B cell (primary cell): ENCODE measurements around the gene OR2B3. TPM values are rescaled to one million over a fixed set of nuclear protein-coding genes. Genes with fewer than 3 reads are reported as not detected.
"Not testable (repeated sequence)": the region's sequence is repeated elsewhere in the genome, so short reads cannot be mapped to it uniquely, and the experiment has no call there.

Experiments used
- ATAC-seq: fragments of 200-7000 bp; cut with Tn5 transposase; one replicate; pipeline ENCODE4 v1.10.0; 2021; ENCODE audit warnings: low read depth, mild to moderate bottlenecking, moderate number of reproducible peaks, moderate library complexity
- CTCF ChIA-PET: fragments of 350-600 bp; sonication (Branson Sonifier 250); formaldehyde crosslinking; loops from one replicate; lab custom pipeline; 2021; ENCODE audit warnings: antibody characterized with exemption, inconsistent platforms; lab: Charles Lee
- POLR2A ChIA-PET: fragments of 350-600 bp; sonication (Branson Sonifier 250); formaldehyde crosslinking; loops from one replicate; lab custom pipeline; 2021; ENCODE audit warnings: antibody characterized with exemption; lab: Charles Lee
- DNase-seq: peaks from one replicate; pipeline ENCODE4 v3.0.0; 2013
- H2AFZ ChIP-seq: 2 replicates; pipeline ENCODE4 v1.6.1; 2012; ENCODE audit warnings: mild to moderate bottlenecking, low read depth, low read length; ENCODE audit not compliant: insufficient read depth, poor library complexity, severe bottlenecking
- H3K27ac ChIP-seq, 2 donors: 1 replicate in 1 of 2; 2 replicates in 1 of 2; pipeline ENCODE4 v1.5.1; 2012 to 2013; ENCODE audit warnings: low read length in 2 of 2, mild to moderate bottlenecking in 2 of 2, moderate library complexity in 1 of 2
- H3K27me3 ChIP-seq, 4 experiments: fragments of 200-600 bp in 1 of 4; sonication (generic) in 1 of 4; replicated peaks in 1 of 4; 1 replicate in 2 of 4; 2 replicates in 2 of 4; pipeline versions ENCODE4 v1.6.1 to v1.7.0; 2013 to 2016; ENCODE audit warnings: low read length in 3 of 4, mild to moderate bottlenecking in 2 of 4, mixed read lengths in 1 of 4, moderate library complexity in 1 of 4; ENCODE audit not compliant: insufficient read depth in 4 of 4, control insufficient read depth in 3 of 4; ENCODE audit errors: control extremely low read depth in 1 of 4
- H3K36me3 ChIP-seq, 2 experiments: replicated peaks in 1 of 2; 1 replicate in 1 of 2; 2 replicates in 1 of 2; pipeline versions ENCODE4 v1.6.1 to v1.7.1; 2013; ENCODE audit warnings: low read length in 1 of 2; ENCODE audit not compliant: insufficient read depth in 2 of 2, control insufficient read depth in 1 of 2; ENCODE audit errors: control extremely low read depth in 1 of 2, extremely low read depth in 1 of 2
- H3K4me1 ChIP-seq, 2 donors: fragments of 200-600 bp in 1 of 2; sonication (generic) in 1 of 2; 1 replicate in 1 of 2; 2 replicates in 1 of 2; pipeline versions ENCODE4 v1.5.1 to v1.6.1; 2013 to 2017; ENCODE audit warnings: low read length in 2 of 2; ENCODE audit not compliant: control insufficient read depth in 2 of 2, insufficient read depth in 2 of 2
- H3K4me2 ChIP-seq: replicated peaks from 2 replicates; pipeline ENCODE3; 2012; ENCODE audit warnings: mild to moderate bottlenecking, low read depth, low read length; ENCODE audit not compliant: poor library complexity, severe bottlenecking
- H3K4me3 ChIP-seq, 5 experiments: fragments of 200-600 bp in 1 of 5; sonication (generic) in 1 of 5; 1 replicate in 3 of 5; 2 replicates in 2 of 5; pipeline versions ENCODE4 v1.5.1 to v1.7.0; 2011 to 2016; ENCODE audit warnings: low read length in 4 of 5, mild to moderate bottlenecking in 4 of 5, low read depth in 2 of 5, control low read depth in 1 of 5, moderate library complexity in 1 of 5; ENCODE audit not compliant: insufficient read depth in 1 of 5; ENCODE audit errors: control extremely low read depth in 1 of 5, extremely low read depth in 1 of 5
- H3K79me2 ChIP-seq: fragments of 200-600 bp; sonication (generic); one replicate; pipeline ENCODE4 v1.6.0; 2016; ENCODE audit warnings: low read length; ENCODE audit not compliant: control insufficient read depth, insufficient read depth
- H3K9ac ChIP-seq: fragments of 200-600 bp; sonication (generic); 2 replicates; pipeline ENCODE4 v1.6.1; 2017; ENCODE audit warnings: mild to moderate bottlenecking, low read length, moderate library complexity
- H3K9me3 ChIP-seq, 3 donors: one replicate each; pipeline versions ENCODE4 v1.6.1 to v1.7.1; 2013; ENCODE audit warnings: low read length in 2 of 3; ENCODE audit not compliant: control insufficient read depth in 2 of 3, insufficient read depth in 1 of 3; ENCODE audit errors: control extremely low read depth in 1 of 3
- H4K20me1 ChIP-seq: 2 replicates; pipeline ENCODE4 v1.6.0; 2012; ENCODE audit warnings: mild to moderate bottlenecking, low read length; ENCODE audit not compliant: insufficient read depth, control insufficient read depth, poor library complexity, severe bottlenecking
- H3K27ac Mint-ChIP-seq: one replicate; pipeline ENCODE4 v1.8.0; 2021; ENCODE audit warnings: mixed read lengths
- H3K27me3 Mint-ChIP-seq: one replicate; pipeline ENCODE4 v1.8.0; 2021; ENCODE audit warnings: mixed read lengths
- H3K4me1 Mint-ChIP-seq: one replicate; pipeline ENCODE4 v1.8.0; 2021; ENCODE audit warnings: mixed read lengths
- H3K4me3 Mint-ChIP-seq: one replicate; pipeline ENCODE4 v1.8.0; 2021; ENCODE audit warnings: mixed read lengths
- H3K9me3 Mint-ChIP-seq: one replicate; pipeline ENCODE4 v1.8.0; 2022; ENCODE audit warnings: mixed read lengths; ENCODE audit not compliant: insufficient read depth
- CTCF ChIP-seq: fragments of 200-600 bp; IDR thresholded peaks from one replicate; pipeline ENCODE4 v1.8.0; 2022; ENCODE audit warnings: antibody characterized with exemption, mild to moderate bottlenecking
- EZH2 ChIP-seq: IDR thresholded peaks from 2 replicates; pipeline ENCODE4 v1.6.1; 2012; ENCODE audit warnings: borderline replicate concordance, low read depth, mild to moderate bottlenecking, moderate library complexity, low read length; ENCODE audit not compliant: insufficient read depth, poor library complexity, severe bottlenecking
- WGBS: methylation state at CpG from one replicate; pipeline ENCODE4 v1.1.5; 2013; ENCODE audit warnings: missing lambda C conversion rate; ENCODE audit not compliant: insufficient coverage; 5-methylcytosine and 5-hydroxymethylcytosine counted together
- intact Hi-C: fragments of 100-400 bp; cut with micrococcal nuclease; formaldehyde crosslinking; loops from one replicate; pipeline ENCODE4 v1.10.0; 2022
- polyA plus RNA-seq: library from polyadenylated mRNA; depleted of rRNA; stranded (reverse); fragments of >200 nt; gene quantifications from 2 replicates; pipeline ENCODE4 v1.2.3, GENCODE V29; 2012
- total RNA-seq, 2 donors: library from RNA; stranded (reverse); fragments of 120-200 nt in 1 of 2; gene quantifications; 1 replicate in 1 of 2; 2 replicates in 1 of 2; pipeline versions ENCODE4 v1.2.3 to v1.2.4, GENCODE V29; 2013 to 2022

OR2B3 gene
- total and polyA plus RNA-seq, 2 donors (not counting 1 experiment from before 2014, with no cell fraction given): not detected

GRCh38 chr6:29130644-29131043, 43.5 kb upstream of the OR2B3 start:
- H3K79me2 ChIP-seq: no peaks in the 10 kb centered on the region
- ChIA-PET CTCF (no interaction called here), POLR2A (no interaction called here)
- H3K4me3 ChIP-seq: no peak overlapping the region
- no peaks in the 10 kb centered on the region for H4K20me1 ChIP-seq
- no peaks in the 10 kb centered on the region for H3K36me3 ChIP-seq
- Mint-ChIP-seq H3K9me3 (no peaks in the 10 kb centered on the region), H3K4me1 (no peaks in the 10 kb centered on the region), H3K27ac (no peak overlapping the region), H3K4me3 (no peak overlapping the region), H3K27me3 (peaks cover 33% of the 10 kb centered on the region)
- H3K9me3 ChIP-seq: no peaks in the 10 kb centered on the region
- H3K4me1 ChIP-seq: no peaks in the 10 kb centered on the region
- no peak overlapping the region for H3K4me2 ChIP-seq
- intact Hi-C loops: no loop called here
- H3K27ac ChIP-seq: no peak overlapping the region
- no peak for ATAC-seq
- TF ChIP-seq CTCF (no peak), EZH2 (no peak)
- WGBS: 94% methylated on average over 3 of the region's 4 CpGs
- no peak for DNase-seq
- H3K27me3 ChIP-seq: no peaks in the 10 kb centered on the region
- H2AFZ ChIP-seq: no peak overlapping the region
- no peak overlapping the region for H3K9ac ChIP-seq

DNA sequence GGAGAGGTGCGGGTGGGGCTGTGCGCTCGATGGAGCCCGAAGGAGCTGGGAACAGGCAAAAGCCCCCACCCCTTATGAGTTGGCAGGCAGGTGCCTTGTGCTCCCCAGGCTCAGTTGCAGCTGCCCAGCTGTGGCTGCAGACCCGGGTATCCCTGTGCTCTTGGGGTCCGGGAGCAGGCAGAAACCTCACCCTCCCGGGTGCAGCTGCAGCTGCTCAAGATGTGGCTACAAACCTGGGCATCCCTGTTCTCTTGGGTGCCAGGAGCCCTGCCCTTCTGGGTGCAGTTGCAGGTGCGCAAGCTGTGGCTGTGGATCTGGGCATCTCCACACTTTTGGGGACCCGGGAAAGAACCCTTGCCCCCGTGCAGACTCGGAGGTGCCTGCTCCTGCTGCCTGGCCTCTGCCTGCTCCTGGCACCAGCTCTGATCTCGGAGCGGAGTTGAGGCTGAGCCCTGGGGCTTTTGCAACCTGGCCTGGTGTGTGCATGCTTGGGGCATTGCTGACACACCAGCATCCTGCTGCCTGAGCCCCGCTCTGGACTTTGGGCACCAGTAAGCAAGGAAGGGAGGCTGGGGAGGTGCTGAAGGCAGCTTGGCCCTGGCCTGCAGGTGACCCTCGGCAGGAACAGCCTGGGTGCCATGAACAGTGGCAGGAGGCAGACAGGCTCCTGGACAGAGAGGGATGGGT, 42.4 kb upstream of the OR2B3 start:
- H3K4me1 ChIP-seq: no peaks in the 10 kb centered on the region
- no peaks in the 10 kb centered on the region for H3K27me3 ChIP-seq
- WGBS: 80% methylated on average over 15 of the region's 15 CpGs
- H3K79me2 ChIP-seq: no peaks in the 10 kb centered on the region
- H3K36me3 ChIP-seq: no peaks in the 10 kb centered on the region
- Mint-ChIP-seq H3K27me3 (peaks cover 25% of the 10 kb centered on the region), H3K4me1 (no peaks in the 10 kb centered on the region), H3K27ac (no peak overlapping the region), H3K9me3 (no peaks in the 10 kb centered on the region), H3K4me3 (no peak overlapping the region)
- H2AFZ ChIP-seq: no peak overlapping the region
- TF ChIP-seq EZH2: no peak
- no peak for TF ChIP-seq CTCF
- no peaks in the 10 kb centered on the region for H3K9me3 ChIP-seq
- H3K4me2 ChIP-seq: no peak overlapping the region
- intact Hi-C loops: no loop called here
- no peak for ATAC-seq
- no peak overlapping the region for H3K4me3 ChIP-seq
- ChIA-PET CTCF (no interaction called here), POLR2A (no interaction called here)
- H3K27ac ChIP-seq: no peak overlapping the region
- DNase-seq: no peak
- H3K9ac ChIP-seq: no peak overlapping the region
- H4K20me1 ChIP-seq: no peaks in the 10 kb centered on the region

DNA sequence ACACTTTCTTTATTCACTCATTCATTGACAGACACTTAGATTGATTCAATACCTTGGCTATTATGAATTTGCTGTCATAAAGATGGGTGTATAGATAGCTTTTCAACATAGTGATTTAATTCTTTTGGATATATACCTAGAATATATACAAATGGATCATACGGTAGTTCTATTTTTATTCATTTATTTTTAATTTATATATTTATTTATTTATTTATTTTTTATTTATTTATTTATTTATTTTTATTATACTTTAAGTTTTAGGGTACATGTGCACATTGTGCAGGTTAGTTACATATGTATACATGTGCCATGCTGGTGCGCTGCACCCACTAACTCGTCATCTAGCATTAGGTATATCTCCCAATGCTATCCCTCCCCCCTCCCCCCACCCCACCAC, 27.9 kb upstream of the OR2B3 start:
- CTCF ChIA-PET, DNase-seq, H3K4me2 ChIP-seq, H3K9me3 ChIP-seq, H3K4me1 ChIP-seq, H4K20me1 ChIP-seq, H3K27ac ChIP-seq, H3K4me3 Mint-ChIP-seq, ATAC-seq, H2AFZ ChIP-seq, H3K9ac ChIP-seq, intact Hi-C loops, H3K4me1 Mint-ChIP-seq, H3K79me2 ChIP-seq, H3K27ac Mint-ChIP-seq, POLR2A ChIA-PET, H3K9me3 Mint-ChIP-seq, H3K4me3 ChIP-seq, H3K36me3 ChIP-seq: not testable (repeated sequence)
- H3K27me3 ChIP-seq: peaks cover 0 to 11% (median 8%) of the 10 kb centered on the region in 4 experiments
- WGBS: no CpG with 5 or more reads among the region's 3 CpGs
- peaks cover 36% of the 10 kb centered on the region for H3K27me3 Mint-ChIP-seq
